ENCODE results near the gene B9D1. TPM values are rescaled to one million over a fixed set of nuclear protein-coding genes. Genes with fewer than 3 reads are reported as not detected.

Gene B9D1
- total and polyA plus RNA-seq, 2 experiments from 2014 or later = 35.2 to 63.5 TPM

DNA sequence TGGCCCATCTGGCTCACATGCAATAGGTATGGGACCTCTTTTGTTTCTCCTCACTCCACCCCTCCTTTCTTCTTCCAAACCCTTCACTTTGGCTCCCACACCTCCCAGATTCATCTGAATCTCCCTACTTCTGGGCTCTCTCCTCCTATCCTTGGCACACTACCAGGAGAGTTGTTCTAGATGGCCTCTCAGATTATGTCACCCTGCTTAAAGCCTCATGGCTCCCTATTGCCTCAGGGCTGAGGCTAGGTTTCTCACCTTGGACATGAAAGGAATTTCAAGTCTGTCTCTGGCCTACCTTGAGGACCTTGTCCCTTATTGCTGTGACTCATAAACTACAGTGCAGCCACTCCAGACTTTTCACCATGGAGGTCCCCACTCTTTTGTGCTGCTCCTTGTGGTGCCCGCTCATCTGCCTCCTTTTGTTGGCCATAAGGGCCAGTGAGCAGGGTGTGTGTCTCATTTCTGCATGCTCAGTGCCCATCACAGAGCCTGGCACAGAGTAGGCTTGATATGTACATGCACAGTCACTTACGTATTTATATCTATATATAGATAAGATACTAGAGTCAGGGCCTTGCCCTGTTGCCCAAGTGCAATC lies 25.5 kb upstream of the B9D1 start:
- Mint-ChIP-seq H3K9me3 (no peaks in the 10 kb centered on the region; the same call in 2 of the 3 replicates), H3K4me3 (peak overlapping the region; percentile 44; the same call in 2 of the 3 replicates), H3K36me3 (ENCODE audit: low read depth) (peaks cover 29% of the 10 kb centered on the region), H3K4me1 (peaks cover 55% of the 10 kb centered on the region), H3K27me3 (ENCODE audit: insufficient read depth, low read depth, poor library complexity) (peaks cover 8% of the 10 kb centered on the region), H3K27ac (peak overlapping the region; percentile 88)
- Histone ChIP-seq H3K36me3 (ENCODE audit: insufficient read depth) (no peaks in the 10 kb centered on the region; the same call in 1 of the 2 replicates), H3K4me1 (ENCODE audit: insufficient read depth) (peaks cover 29% of the 10 kb centered on the region), H3K27ac (ENCODE audit: low read depth) (peak overlapping the region; percentile 90), H3K27me3 (ENCODE audit: insufficient read depth) (no peaks in the 10 kb centered on the region), H3K9me2 (ENCODE audit: insufficient read depth) (no peaks in the 10 kb centered on the region), H3K4me3 (no peak overlapping the region), H3K79me2 (replicated peaks; ENCODE audit: insufficient read depth) (no peaks in the 10 kb centered on the region), H3F3A (replicated peaks; ENCODE audit: low read depth) (peaks cover 12% of the 10 kb centered on the region), H4K20me1 (replicated peaks; ENCODE audit: insufficient read depth) (no peaks in the 10 kb centered on the region), H3K4me2 (peak overlapping the region; percentile 78), H2AFZ (no peak overlapping the region; the same call in 1 of the 2 replicates)
- ATAC-seq (no peak), DNase-seq (ENCODE audit: low spot score) (no peak)
- TF ChIP-seq STAT1 (IDR thresholded peaks at IDR 0.05; ENCODE audit: unreplicated experiment) (no peak), ZNF331 (CRISPR knock-in tag; IDR thresholded peaks at IDR 0.05; ENCODE audit: low read depth) (no peak)
- TF ChIP-seq, protein P1, sequence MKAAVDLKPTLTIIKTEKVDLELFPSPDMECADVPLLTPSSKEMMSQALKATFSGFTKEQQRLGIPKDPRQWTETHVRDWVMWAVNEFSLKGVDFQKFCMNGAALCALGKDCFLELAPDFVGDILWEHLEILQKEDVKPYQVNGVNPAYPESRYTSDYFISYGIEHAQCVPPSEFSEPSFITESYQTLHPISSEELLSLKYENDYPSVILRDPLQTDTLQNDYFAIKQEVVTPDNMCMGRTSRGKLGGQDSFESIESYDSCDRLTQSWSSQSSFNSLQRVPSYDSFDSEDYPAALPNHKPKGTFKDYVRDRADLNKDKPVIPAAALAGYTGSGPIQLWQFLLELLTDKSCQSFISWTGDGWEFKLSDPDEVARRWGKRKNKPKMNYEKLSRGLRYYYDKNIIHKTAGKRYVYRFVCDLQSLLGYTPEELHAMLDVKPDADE (IDR thresholded peaks at IDR 0.05) = no peak
- TF ChIP-seq, protein P2, sequence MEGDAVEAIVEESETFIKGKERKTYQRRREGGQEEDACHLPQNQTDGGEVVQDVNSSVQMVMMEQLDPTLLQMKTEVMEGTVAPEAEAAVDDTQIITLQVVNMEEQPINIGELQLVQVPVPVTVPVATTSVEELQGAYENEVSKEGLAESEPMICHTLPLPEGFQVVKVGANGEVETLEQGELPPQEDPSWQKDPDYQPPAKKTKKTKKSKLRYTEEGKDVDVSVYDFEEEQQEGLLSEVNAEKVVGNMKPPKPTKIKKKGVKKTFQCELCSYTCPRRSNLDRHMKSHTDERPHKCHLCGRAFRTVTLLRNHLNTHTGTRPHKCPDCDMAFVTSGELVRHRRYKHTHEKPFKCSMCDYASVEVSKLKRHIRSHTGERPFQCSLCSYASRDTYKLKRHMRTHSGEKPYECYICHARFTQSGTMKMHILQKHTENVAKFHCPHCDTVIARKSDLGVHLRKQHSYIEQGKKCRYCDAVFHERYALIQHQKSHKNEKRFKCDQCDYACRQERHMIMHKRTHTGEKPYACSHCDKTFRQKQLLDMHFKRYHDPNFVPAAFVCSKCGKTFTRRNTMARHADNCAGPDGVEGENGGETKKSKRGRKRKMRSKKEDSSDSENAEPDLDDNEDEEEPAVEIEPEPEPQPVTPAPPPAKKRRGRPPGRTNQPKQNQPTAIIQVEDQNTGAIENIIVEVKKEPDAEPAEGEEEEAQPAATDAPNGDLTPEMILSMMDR (conservative IDR thresholded peaks at IDR 0.05; ENCODE audit: low read depth in 2 of 2) = no peak

DNA sequence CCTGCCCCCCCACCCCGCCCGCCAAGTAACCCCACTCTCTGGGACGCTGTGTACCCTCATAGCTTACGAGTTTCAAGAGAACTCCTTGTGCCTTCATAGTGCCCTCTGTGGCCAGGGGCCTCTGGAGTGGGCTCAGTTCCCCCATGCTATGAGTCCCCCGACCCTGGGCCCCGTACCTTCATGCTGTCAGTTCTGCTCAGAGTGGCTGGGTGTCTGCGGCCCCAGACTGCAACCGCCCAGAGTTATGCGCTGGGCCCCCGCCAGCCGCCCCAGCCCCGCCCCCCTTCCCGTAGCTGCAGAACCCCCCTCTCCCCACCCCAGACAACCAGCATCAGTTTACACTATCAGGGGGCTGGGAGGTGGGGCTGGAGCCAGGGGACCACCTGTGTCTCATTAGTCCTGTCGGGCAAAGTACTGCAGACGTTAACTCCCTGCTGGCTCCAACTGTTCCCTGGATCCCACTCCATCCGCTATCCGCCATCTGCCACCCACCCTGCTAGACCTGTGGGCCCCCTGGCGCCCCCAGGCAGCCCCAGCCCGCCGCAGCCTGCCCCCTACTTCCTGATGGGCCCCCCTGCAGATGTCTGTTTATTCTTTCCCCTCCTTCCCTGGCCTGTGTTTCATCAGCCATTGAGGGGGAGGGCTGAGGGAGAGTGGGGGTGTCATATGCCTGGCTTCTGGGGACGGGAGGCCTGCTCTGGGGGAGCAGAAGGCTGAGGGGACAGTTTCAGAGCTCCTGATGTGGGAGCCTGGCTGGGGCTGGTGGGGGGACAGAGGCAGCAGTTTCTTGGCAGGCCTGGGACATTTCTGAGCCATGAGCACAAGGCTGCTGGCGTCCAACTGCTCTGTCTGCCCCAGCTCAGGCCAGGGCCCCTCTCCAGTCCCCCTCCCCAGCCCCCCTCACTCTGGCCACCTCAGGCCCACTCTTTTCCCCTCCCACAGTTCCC lies 24.7 kb upstream of the B9D1 start, which contains the start of gene MFAP4:
Gene MFAP4 (minus strand): TSS at position 217 of the 947 bp plus-strand sequence. CDS start 35 bp downstream, at position 182.
- H3K4me3 Mint-ChIP-seq = peak within 1 kb of the TSS; percentile 44
- DNase-seq (ENCODE audit: low spot score) (peak; percentile 77), ATAC-seq (peak; percentile 71)
- peaks cover 29% of the 10 kb centered on the region for H3K4me1 ChIP-seq (ENCODE audit: insufficient read depth)
- no peaks in the 10 kb centered on the region for H3K9me2 ChIP-seq (ENCODE audit: insufficient read depth)
- H3K27me3 Mint-ChIP-seq (ENCODE audit: insufficient read depth, low read depth, poor library complexity) = peaks cover 8% of the 10 kb centered on the region
- H2AFZ ChIP-seq = peak within 1 kb of the TSS; percentile 14; the same call in 1 of the 2 replicates
- H3K4me2 ChIP-seq = peak within 1 kb of the TSS; percentile 78
- no peaks in the 10 kb centered on the region; the same call in 2 of the 3 replicates for H3K9me3 Mint-ChIP-seq
- H3K79me2 ChIP-seq (replicated peaks; ENCODE audit: insufficient read depth) = no peaks in the 10 kb centered on the region; the same call in 1 of the 2 replicates
- no peaks in the 10 kb centered on the region for H4K20me1 ChIP-seq (replicated peaks; ENCODE audit: insufficient read depth)
- peak within 1 kb of the TSS; percentile 47 for H3K4me3 ChIP-seq
- peaks cover 54% of the 10 kb centered on the region for H3K4me1 Mint-ChIP-seq
- H3K27me3 ChIP-seq (ENCODE audit: insufficient read depth) = no peaks in the 10 kb centered on the region
- H3K27ac ChIP-seq (ENCODE audit: low read depth) = peak within 1 kb of the TSS; percentile 90
- peak within 1 kb of the TSS; percentile 88 for H3K27ac Mint-ChIP-seq
- H3K36me3 Mint-ChIP-seq (ENCODE audit: low read depth) = peaks cover 36% of the 10 kb centered on the region
- H3F3A ChIP-seq (replicated peaks; ENCODE audit: low read depth) = peaks cover 12% of the 10 kb centered on the region
- TF ChIP-seq EZH2phosphoT487 (IDR thresholded peaks at IDR 0.05; ENCODE audit: unreplicated experiment) (no peak), POLR2AphosphoS5 (IDR thresholded peaks at IDR 0.05; ENCODE audit: low read depth) (peak; percentile 38; the same call in 1 of the 2 replicates)
- H3K36me3 ChIP-seq (ENCODE audit: insufficient read depth) = no peaks in the 10 kb centered on the region; the same call in 1 of the 2 replicates
